GM23338 (cell line): Measurements from ENCODE around the gene PLEKHA8. TPM values are rescaled to one million over a fixed set of nuclear protein-coding genes. Genes with fewer than 3 reads are reported as not detected.

Source experiments
- ATAC-seq: fragments of 200-7000 bp; cut with Tn5 transposase; 3 replicates; pipeline ENCODE4 v1.9.1; 2020
- DNase-seq: peaks from one replicate; pipeline ENCODE4 v3.0.0-alpha.2; 2015; ENCODE audit warnings: low spot score
- H2AFZ ChIP-seq: fragments of 200-600 bp; sonication (generic); 2 replicates; pipeline ENCODE4 v1.8.0; 2016; ENCODE audit warnings: antibody characterized with exemption, mild to moderate bottlenecking, moderate library complexity
- H3F3A ChIP-seq: fragments of 200-600 bp; sonication (generic); replicated peaks from 2 replicates; pipeline ENCODE4 v1.8.0; 2017; ENCODE audit warnings: antibody characterized with exemption, mixed run types, low read depth
- H3K27ac ChIP-seq: fragments of 200-600 bp; sonication (generic); 2 replicates; pipeline ENCODE4 v1.6.1; 2016; ENCODE audit warnings: low read depth
- H3K27me3 ChIP-seq: fragments of 200-600 bp; sonication (generic); 2 replicates; pipeline ENCODE4 v1.8.0; 2016; ENCODE audit warnings: mild to moderate bottlenecking, mixed run types, moderate library complexity; ENCODE audit not compliant: insufficient read depth
- H3K36me3 ChIP-seq: fragments of 200-600 bp; sonication (generic); 2 replicates; pipeline ENCODE4 v1.8.0; 2016; ENCODE audit warnings: mild to moderate bottlenecking; ENCODE audit not compliant: insufficient read depth
- H3K4me1 ChIP-seq: fragments of 200-600 bp; sonication (generic); 2 replicates; pipeline ENCODE4 v1.8.0; 2016; ENCODE audit warnings: mild to moderate bottlenecking, moderate library complexity; ENCODE audit not compliant: insufficient read depth
- H3K4me2 ChIP-seq: fragments of 200-600 bp; sonication (generic); 2 replicates; pipeline ENCODE4 v1.7.1; 2017; ENCODE audit warnings: mixed run types
- H3K4me3 ChIP-seq: fragments of 200-600 bp; sonication (generic); 2 replicates; pipeline ENCODE4 v1.6.1; 2016; ENCODE audit warnings: mixed run types
- H3K79me2 ChIP-seq: fragments of 200-600 bp; sonication (generic); replicated peaks from 2 replicates; pipeline ENCODE4 v1.8.0; 2017; ENCODE audit warnings: mild to moderate bottlenecking; ENCODE audit not compliant: insufficient read depth
- H3K9me2 ChIP-seq: fragments of 200-600 bp; sonication (generic); 2 replicates; pipeline ENCODE4 v1.8.0; 2017; ENCODE audit not compliant: insufficient read depth
- H4K20me1 ChIP-seq: fragments of 200-600 bp; sonication (generic); replicated peaks from 2 replicates; pipeline ENCODE4 v1.8.0; 2017; ENCODE audit warnings: mild to moderate bottlenecking; ENCODE audit not compliant: insufficient read depth
- H3K27ac Mint-ChIP-seq: 2 replicates; pipeline ENCODE4 v1.8.0; 2020; ENCODE audit warnings: inconsistent platforms, mild to moderate bottlenecking, moderate library complexity, mixed read lengths
- H3K27me3 Mint-ChIP-seq: 3 replicates; pipeline ENCODE4 v1.8.0; 2022; ENCODE audit warnings: low read depth, mild to moderate bottlenecking, moderate library complexity, mixed read lengths, inconsistent platforms; ENCODE audit not compliant: insufficient read depth, poor library complexity
- H3K36me3 Mint-ChIP-seq: 3 replicates; pipeline ENCODE4 v1.8.0; 2021; ENCODE audit warnings: low read depth, mild to moderate bottlenecking, inconsistent platforms, moderate library complexity, mixed read lengths
- H3K4me1 Mint-ChIP-seq: 3 replicates; pipeline ENCODE4 v1.8.0; 2020; ENCODE audit warnings: mild to moderate bottlenecking, inconsistent platforms, mixed read lengths
- H3K4me3 Mint-ChIP-seq: 3 replicates; pipeline ENCODE4 v1.8.0; 2021; ENCODE audit warnings: moderate library complexity, mild to moderate bottlenecking, inconsistent platforms, mixed read lengths
- H3K9me3 Mint-ChIP-seq: 3 replicates; pipeline ENCODE4 v1.8.0; 2020; ENCODE audit warnings: moderate library complexity, mild to moderate bottlenecking, inconsistent platforms, mixed read lengths
- CREB1 ChIP-seq: fragments of 250-450 bp; sonication (Bioruptor Pico); IDR thresholded peaks from 2 replicates; pipeline ENCODE4 v1.5.0; 2020; ENCODE audit warnings: low read depth, mild to moderate bottlenecking, moderate library complexity
- EZH2 ChIP-seq: fragments of 200-600 bp; sonication (generic); IDR thresholded peaks from one replicate; pipeline ENCODE4 v1.8.0; 2017; ENCODE audit warnings: antibody characterized with exemption, mild to moderate bottlenecking, low read depth; ENCODE audit not compliant: unreplicated experiment
- EZH2phosphoT487 ChIP-seq: fragments of 200-600 bp; sonication (generic); IDR thresholded peaks from one replicate; pipeline ENCODE4 v1.8.1; 2018; ENCODE audit warnings: antibody characterized with exemption; ENCODE audit not compliant: unreplicated experiment
- JUNB ChIP-seq: IDR thresholded peaks from one replicate; pipeline ENCODE4 v1.6.1; 2016; ENCODE audit warnings: antibody characterized with exemption; ENCODE audit not compliant: unreplicated experiment
- POLR2AphosphoS5 ChIP-seq: IDR thresholded peaks from 2 replicates; pipeline ENCODE4 v1.6.1; 2016; ENCODE audit warnings: antibody characterized with exemption, low read depth
- STAT1 ChIP-seq: IDR thresholded peaks from one replicate; pipeline ENCODE4 v1.6.1; 2016; ENCODE audit warnings: antibody characterized with exemption; ENCODE audit not compliant: unreplicated experiment
- ZNF114 ChIP-seq: fragments of 250-450 bp; sonication (Bioruptor Pico); IDR thresholded peaks from 2 replicates; pipeline ENCODE4 v1.5.0; 2020; ENCODE audit warnings: mild to moderate bottlenecking, moderate library complexity
- ZNF331 ChIP-seq: fragments of 250-450 bp; sonication (Bioruptor Pico); IDR thresholded peaks from 2 replicates; pipeline ENCODE4 v1.5.0; 2020; ENCODE audit warnings: low read depth, mild to moderate bottlenecking, moderate library complexity
- polyA plus RNA-seq: library from polyadenylated mRNA; unstranded; fragments of >200 nt; fragmentation: Nextera tagmentation; extraction: Ambion mirVana; gene quantifications from 2 replicates; pipeline ENCODE4 v1.2.1, GENCODE V29; 2016
- total RNA-seq: library from RNA; depleted of rRNA; stranded (reverse); fragments of >200 nt; shearing (Covaris generic); gene quantifications from 2 replicates; pipeline ENCODE4 v1.2.3, GENCODE V29; 2014
- TF ChIP-seq, protein P1 (sequence below): IDR thresholded peaks from one replicate; pipeline ENCODE4 v1.6.1; 2018; ENCODE audit warnings: antibody characterized with exemption; ENCODE audit not compliant: unreplicated experiment

PLEKHA8 gene
- total and polyA plus RNA-seq, 2 experiments from 2014 or later, result 11.6 to 44.9 TPM

DNA sequence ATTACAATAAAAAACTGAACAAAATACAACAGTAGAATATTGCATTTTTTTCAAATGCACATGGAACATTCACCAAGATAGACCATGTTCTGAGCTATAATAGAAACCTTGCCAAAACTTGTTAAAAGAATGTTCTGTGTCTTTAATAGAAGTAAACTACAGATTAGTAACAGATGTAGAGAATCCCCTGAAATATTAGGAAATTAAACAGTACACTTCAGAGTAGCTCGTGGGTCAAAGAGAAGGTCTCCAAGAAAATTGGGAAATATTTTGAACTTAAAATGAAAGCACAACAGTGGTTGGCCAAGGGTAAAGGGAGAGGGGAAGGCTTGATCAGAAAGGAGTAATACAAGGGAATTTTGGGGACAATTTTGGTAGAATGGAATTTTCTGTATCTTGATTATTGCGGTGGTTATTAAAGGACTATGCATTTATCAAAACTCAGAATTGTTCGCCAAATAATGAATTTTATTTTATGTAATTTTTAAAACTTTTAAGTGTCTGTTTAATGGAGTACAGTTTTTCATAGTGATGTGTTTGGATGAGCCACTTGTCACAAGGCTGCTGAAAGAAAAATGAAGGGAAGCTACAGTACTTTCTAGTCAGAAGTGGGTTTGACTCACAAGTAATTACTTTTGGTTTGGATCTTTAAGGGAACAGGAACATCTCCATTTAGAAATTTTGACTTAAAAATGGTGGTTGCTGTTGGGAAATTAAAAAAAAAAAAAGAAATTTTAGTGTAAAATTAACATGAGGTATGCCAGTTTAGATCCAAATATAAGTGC lies 10.2 kb downstream of the PLEKHA8 start (continued):
- TF ChIP-seq, protein P1, sequence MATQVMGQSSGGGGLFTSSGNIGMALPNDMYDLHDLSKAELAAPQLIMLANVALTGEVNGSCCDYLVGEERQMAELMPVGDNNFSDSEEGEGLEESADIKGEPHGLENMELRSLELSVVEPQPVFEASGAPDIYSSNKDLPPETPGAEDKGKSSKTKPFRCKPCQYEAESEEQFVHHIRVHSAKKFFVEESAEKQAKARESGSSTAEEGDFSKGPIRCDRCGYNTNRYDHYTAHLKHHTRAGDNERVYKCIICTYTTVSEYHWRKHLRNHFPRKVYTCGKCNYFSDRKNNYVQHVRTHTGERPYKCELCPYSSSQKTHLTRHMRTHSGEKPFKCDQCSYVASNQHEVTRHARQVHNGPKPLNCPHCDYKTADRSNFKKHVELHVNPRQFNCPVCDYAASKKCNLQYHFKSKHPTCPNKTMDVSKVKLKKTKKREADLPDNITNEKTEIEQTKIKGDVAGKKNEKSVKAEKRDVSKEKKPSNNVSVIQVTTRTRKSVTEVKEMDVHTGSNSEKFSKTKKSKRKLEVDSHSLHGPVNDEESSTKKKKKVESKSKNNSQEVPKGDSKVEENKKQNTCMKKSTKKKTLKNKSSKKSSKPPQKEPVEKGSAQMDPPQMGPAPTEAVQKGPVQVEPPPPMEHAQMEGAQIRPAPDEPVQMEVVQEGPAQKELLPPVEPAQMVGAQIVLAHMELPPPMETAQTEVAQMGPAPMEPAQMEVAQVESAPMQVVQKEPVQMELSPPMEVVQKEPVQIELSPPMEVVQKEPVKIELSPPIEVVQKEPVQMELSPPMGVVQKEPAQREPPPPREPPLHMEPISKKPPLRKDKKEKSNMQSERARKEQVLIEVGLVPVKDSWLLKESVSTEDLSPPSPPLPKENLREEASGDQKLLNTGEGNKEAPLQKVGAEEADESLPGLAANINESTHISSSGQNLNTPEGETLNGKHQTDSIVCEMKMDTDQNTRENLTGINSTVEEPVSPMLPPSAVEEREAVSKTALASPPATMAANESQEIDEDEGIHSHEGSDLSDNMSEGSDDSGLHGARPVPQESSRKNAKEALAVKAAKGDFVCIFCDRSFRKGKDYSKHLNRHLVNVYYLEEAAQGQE, result no peak
- TF ChIP-seq JUNB (no peak), STAT1 (no peak), ZNF331 (no peak), EZH2 (no peak), ZNF114 (CRISPR knock-in tag) (no peak), CREB1 (CRISPR knock-in tag) (no peak), POLR2AphosphoS5 (no peak), EZH2phosphoT487 (no peak)

DNA sequence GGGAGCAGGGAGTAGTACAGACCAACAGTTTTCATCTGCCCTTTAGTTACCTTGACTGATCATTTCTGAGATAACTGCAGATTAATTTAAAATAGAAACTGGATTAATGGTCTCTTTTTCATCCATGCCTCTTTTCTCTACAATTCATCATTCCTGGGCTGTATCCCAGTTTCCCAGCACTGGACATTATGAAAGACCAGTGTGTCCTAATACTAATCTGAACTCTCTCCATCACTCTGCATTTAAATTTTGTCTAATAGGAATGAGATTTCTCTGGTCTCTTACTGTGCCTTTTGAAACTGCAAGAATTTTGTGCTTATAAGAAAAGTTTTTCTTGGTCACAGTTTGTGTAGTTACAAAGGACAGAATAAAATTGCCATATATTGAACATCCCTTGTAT lies 12.7 kb downstream of the PLEKHA8 start:
- H3K4me1 Mint-ChIP-seq, result peaks cover 26% of the 10 kb centered on the region
- DNase-seq (no peak), ATAC-seq (no peak)
- H3K27me3 ChIP-seq, result no peaks in the 10 kb centered on the region
- no peak overlapping the region for H3K4me3 Mint-ChIP-seq
- H3K36me3 Mint-ChIP-seq, result peaks cover 8% of the 10 kb centered on the region; the same call in 2 of the 3 replicates
- 0 out of 2 replicates have a peak, but pooled peaks cover 8% of the 10 kb centered on the region for H3K36me3 ChIP-seq
- no peaks in the 10 kb centered on the region for H3K9me2 ChIP-seq
- peak overlapping the region; percentile 28; the same call in 1 of the 2 replicates for H3K27ac ChIP-seq
- no peaks in the 10 kb centered on the region for H3F3A ChIP-seq
- H3K79me2 ChIP-seq, result peaks cover 87% of the 10 kb centered on the region
- H3K27ac Mint-ChIP-seq, result no peak overlapping the region
- no peak overlapping the region for H3K4me2 ChIP-seq
- no peak overlapping the region for H3K4me3 ChIP-seq
- H2AFZ ChIP-seq, result no peak overlapping the region
- H3K4me1 ChIP-seq, result peaks cover 17% of the 10 kb centered on the region; the same call in 1 of the 2 replicates
- H3K9me3 Mint-ChIP-seq, result no peaks in the 10 kb centered on the region
- no peak for TF ChIP-seq EZH2
- peaks cover 28% of the 10 kb centered on the region for H4K20me1 ChIP-seq
- no peaks in the 10 kb centered on the region for H3K27me3 Mint-ChIP-seq
